Measurements from ENCODE around the gene ADSS1.

ADSS1 gene

GRCh38 chr14:104714681-104715080 lies 9.3 kb upstream of the ADSS1 start:
- no peak for DNase-seq (ENCODE audit: low read depth)
- no peak for TF ChIP-seq CTCF (IDR thresholded peaks at IDR 0.05; ENCODE audit: low read depth, low read length, missing control alignments)
- H3K4me3 ChIP-seq (ENCODE audit: low read depth, low read length): no peak overlapping the region

GRCh38 chr14:104715416-104715815 lies 8.6 kb upstream of the ADSS1 start:
- no peak for TF ChIP-seq CTCF (IDR thresholded peaks at IDR 0.05; ENCODE audit: low read depth, low read length, missing control alignments)
- no peak for DNase-seq (ENCODE audit: low read depth)

GRCh38 chr14:104715871-104716270 lies 8.2 kb upstream of the ADSS1 start:
- H3K4me3 ChIP-seq (ENCODE audit: low read depth, low read length): no peak overlapping the region
- DNase-seq (ENCODE audit: low read depth): no peak
- no peak for TF ChIP-seq CTCF (IDR thresholded peaks at IDR 0.05; ENCODE audit: low read depth, low read length, missing control alignments)

More at GRCh38 chr14:104715416-104715815, 8.6 kb upstream of the ADSS1 start:
- no peak overlapping the region for H3K4me3 ChIP-seq (ENCODE audit: low read depth, low read length)

GRCh38 chr14:104717137-104717536 lies 6.9 kb upstream of the ADSS1 start:
- no peak for DNase-seq (ENCODE audit: low read depth)
- H3K4me3 ChIP-seq (ENCODE audit: low read depth, low read length): no peak overlapping the region
- TF ChIP-seq CTCF (IDR thresholded peaks at IDR 0.05; ENCODE audit: low read depth, low read length, missing control alignments): no peak

GRCh38 chr14:104717646-104718045 lies 6.4 kb upstream of the ADSS1 start:
- no peak overlapping the region for H3K4me3 ChIP-seq (ENCODE audit: low read depth, low read length)
- TF ChIP-seq CTCF (IDR thresholded peaks at IDR 0.05; ENCODE audit: low read depth, low read length, missing control alignments): no peak
- no peak for DNase-seq (ENCODE audit: low read depth)

- no peak for DNase-seq (ENCODE audit: low read depth)
- H3K4me3 ChIP-seq (ENCODE audit: low read depth, low read length): no peak overlapping the region
- TF ChIP-seq CTCF (IDR thresholded peaks at IDR 0.05; ENCODE audit: low read depth, low read length, missing control alignments): no peak
Observed at GRCh38 chr14:104718147-104718546, 5.9 kb upstream of the ADSS1 start.

- DNase-seq (ENCODE audit: low read depth): no peak
- no peak overlapping the region for H3K4me3 ChIP-seq (ENCODE audit: low read depth, low read length)
- TF ChIP-seq CTCF (IDR thresholded peaks at IDR 0.05; ENCODE audit: low read depth, low read length, missing control alignments): no peak
Observed at GRCh38 chr14:104718871-104719270, 5.2 kb upstream of the ADSS1 start.

All from GM12864 (cell line).